ENCODE results near the gene FCER1A. TPM values are rescaled to one million over a fixed set of nuclear protein-coding genes. Genes with fewer than 3 reads are reported as not detected.

FCER1A gene
- total and polyA plus RNA-seq, 9 of the 15 experiments (the other 6 are each of a cell fraction or from before 2014, with no cell fraction given): 0.04 TPM; not detected in 8

- TF ChIP-seq IRF1 (CRISPR knock-in tag; IDR thresholded peaks at IDR 0.05; ENCODE audit: borderline replicate concordance) (no peak), E2F4 (CRISPR knock-in tag; IDR thresholded peaks at IDR 0.05; ENCODE audit: low read depth) (no peak), SOX6 (IDR thresholded peaks at IDR 0.05) (peak; percentile 55), CBFA2T2 (conservative IDR thresholded peaks at IDR 0.05) (peak; percentile 81), CBFA2T3 (IDR thresholded peaks at IDR 0.05) (peak; percentile 89), SAP30 (IDR thresholded peaks at IDR 0.05; ENCODE audit: borderline replicate concordance, insufficient read depth, low read depth, low read length, poor library complexity, severe bottlenecking) (no peak), ZNF347 (CRISPR knock-in tag; IDR thresholded peaks at IDR 0.05; ENCODE audit: low read depth) (no peak), ZC3H11A (IDR thresholded peaks at IDR 0.05; ENCODE audit: low read depth, low read length) (no peak), TAL1 (IDR thresholded peaks at IDR 0.05) (peak; percentile 71), HOXB6 (CRISPR knock-in tag; IDR thresholded peaks at IDR 0.05; ENCODE audit: borderline replicate concordance) (no peak), HDGF (IDR thresholded peaks at IDR 0.05) (no peak), CBX8 (IDR thresholded peaks at IDR 0.05; ENCODE audit: borderline replicate concordance, extremely low read depth, low read depth, low read length, poor library complexity, severe bottlenecking) (no peak), KLF16 (IDR thresholded peaks at IDR 0.05) (no peak), POLR3G (IDR thresholded peaks at IDR 0.05; ENCODE audit: extremely low read depth, insufficient read length, insufficient replicate concordance) (no peak), GABPA (tag; conservative IDR thresholded peaks at IDR 0.05; ENCODE audit: low read depth) (peak; percentile 22; the same call in 1 of the 2 replicates), STAT5A (IDR thresholded peaks at IDR 0.05; ENCODE audit: borderline replicate concordance, low read length) (peak; percentile 66), DPF2 (IDR thresholded peaks at IDR 0.05) (peak; percentile 34; the same call in 1 of the 2 replicates), NR0B1 (IDR thresholded peaks at IDR 0.05; ENCODE audit: partially characterized antibody) (no peak), ZNF24 (IDR thresholded peaks at IDR 0.05) (no peak), MYNN (IDR thresholded peaks at IDR 0.05) (no peak), MYNN (CRISPR knock-in tag; IDR thresholded peaks at IDR 0.05) (no peak), ZFX (CRISPR knock-in tag; IDR thresholded peaks at IDR 0.05) (no peak), USF2 (CRISPR knock-in tag; IDR thresholded peaks at IDR 0.05) (no peak), MCM2 (IDR thresholded peaks at IDR 0.05; ENCODE audit: low read depth) (no peak), HMGN3 (IDR thresholded peaks at IDR 0.05; ENCODE audit: borderline replicate concordance, extremely low read depth, insufficient read length, low read depth, low read length) (no peak), NCOA4 (IDR thresholded peaks at IDR 0.05; ENCODE audit: partially characterized antibody) (no peak), POLR2G (IDR thresholded peaks at IDR 0.05; ENCODE audit: low read depth, low read length) (no peak), MTA2 (IDR thresholded peaks at IDR 0.05; ENCODE audit: low read depth) (peak; percentile 50; the same call in 1 of the 2 replicates)
Measured at GRCh38 chr1:159266832-159267231, 35.3 kb upstream of the FCER1A start (continued).
